GM12865 (cell line): ENCODE data around the gene ST13.

Experiments used
- DNase-seq: peaks from one replicate; pipeline ENCODE4 v3.0.0; 2010; ENCODE audit warnings: low read depth
- H3K4me3 ChIP-seq: 2 replicates; pipeline ENCODE4 v1.5.1; 2011; ENCODE audit warnings: mild to moderate bottlenecking, low read depth, low read length, control low read depth
- TF ChIP-seq, protein P1 (sequence below): IDR thresholded peaks from 2 replicates; pipeline ENCODE4 v1.5.1; 2011; ENCODE audit warnings: low read length, control low read depth, low read depth, inconsistent platforms; ENCODE audit not compliant: insufficient read depth; ENCODE audit errors: missing control alignments

Gene ST13

DNA sequence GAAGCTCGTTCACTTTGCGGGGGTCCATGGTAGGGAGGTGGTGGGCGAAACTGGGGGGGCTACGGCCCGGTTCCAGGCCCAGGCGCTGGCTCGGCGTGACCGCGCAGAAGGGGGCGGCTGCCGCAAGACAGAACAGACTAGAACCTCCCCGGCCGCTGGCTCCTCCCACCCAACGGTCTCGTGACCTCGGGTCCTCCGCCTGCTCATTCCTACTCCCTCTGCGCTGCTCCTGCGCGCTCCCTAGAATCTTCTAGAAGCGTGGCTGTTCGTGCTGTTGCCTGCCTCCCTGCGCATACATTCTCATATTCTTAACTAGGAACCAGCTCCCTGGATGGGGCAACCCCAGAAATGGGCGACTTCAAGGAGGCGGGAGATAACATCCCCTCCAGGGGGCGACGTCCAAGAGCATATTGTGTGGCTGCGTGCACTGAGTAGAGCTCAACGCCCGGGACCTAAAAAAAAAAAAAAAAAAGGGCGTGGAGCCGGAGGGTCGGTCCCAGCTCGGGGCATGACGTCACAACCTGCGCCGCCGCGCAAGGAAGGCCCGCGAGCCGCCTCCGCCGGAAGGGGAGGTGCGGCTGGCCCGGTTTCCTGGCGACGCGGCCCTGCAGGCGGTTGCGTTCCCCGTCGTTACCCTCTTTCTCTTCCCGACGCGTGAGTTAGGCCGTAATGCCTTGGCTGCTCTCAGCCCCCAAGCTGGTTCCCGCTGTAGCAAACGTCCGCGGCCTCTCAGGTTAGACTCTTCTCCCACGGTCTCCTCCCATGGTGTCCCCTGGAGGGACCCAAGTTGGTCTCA, at the start of gene ST13, which contains the start of gene XPNPEP3:
Gene ST13 (minus strand): TSS at position 127 of the 796 bp plus-strand sequence. CDS start 99 bp downstream, at position 28.
Gene XPNPEP3 (plus strand): TSS at position 636 of the 796 bp plus-strand sequence. CDS start 34 bp downstream, at position 670.
- peak; percentile 97 for DNase-seq
- H3K4me3 ChIP-seq: peak within 1 kb of the TSS; percentile 86
- TF ChIP-seq, protein P1, sequence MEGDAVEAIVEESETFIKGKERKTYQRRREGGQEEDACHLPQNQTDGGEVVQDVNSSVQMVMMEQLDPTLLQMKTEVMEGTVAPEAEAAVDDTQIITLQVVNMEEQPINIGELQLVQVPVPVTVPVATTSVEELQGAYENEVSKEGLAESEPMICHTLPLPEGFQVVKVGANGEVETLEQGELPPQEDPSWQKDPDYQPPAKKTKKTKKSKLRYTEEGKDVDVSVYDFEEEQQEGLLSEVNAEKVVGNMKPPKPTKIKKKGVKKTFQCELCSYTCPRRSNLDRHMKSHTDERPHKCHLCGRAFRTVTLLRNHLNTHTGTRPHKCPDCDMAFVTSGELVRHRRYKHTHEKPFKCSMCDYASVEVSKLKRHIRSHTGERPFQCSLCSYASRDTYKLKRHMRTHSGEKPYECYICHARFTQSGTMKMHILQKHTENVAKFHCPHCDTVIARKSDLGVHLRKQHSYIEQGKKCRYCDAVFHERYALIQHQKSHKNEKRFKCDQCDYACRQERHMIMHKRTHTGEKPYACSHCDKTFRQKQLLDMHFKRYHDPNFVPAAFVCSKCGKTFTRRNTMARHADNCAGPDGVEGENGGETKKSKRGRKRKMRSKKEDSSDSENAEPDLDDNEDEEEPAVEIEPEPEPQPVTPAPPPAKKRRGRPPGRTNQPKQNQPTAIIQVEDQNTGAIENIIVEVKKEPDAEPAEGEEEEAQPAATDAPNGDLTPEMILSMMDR: peak; percentile 19

DNA sequence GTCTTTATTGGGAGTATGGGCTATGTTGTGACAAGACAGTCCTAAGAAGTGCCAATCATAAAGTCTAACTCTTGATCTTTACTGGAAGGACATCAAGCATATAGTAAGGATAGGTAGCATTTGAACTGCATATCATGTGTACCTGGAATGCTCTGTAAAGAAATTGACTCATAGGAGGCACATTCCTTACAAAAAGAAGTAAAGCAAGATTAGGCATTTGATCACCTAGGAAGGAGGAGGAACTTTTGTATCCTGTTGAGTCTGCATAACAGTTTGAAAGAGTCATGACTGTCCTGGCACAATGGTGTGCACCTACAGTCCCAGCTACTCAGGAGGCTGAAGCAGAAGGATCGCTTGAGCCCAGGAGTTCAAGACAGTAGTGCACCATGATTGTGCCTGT, 47.7 kb upstream of the ST13 start:
- no peak overlapping the region for H3K4me3 ChIP-seq
- no peak for DNase-seq
- TF ChIP-seq, protein P1: no peak

DNA sequence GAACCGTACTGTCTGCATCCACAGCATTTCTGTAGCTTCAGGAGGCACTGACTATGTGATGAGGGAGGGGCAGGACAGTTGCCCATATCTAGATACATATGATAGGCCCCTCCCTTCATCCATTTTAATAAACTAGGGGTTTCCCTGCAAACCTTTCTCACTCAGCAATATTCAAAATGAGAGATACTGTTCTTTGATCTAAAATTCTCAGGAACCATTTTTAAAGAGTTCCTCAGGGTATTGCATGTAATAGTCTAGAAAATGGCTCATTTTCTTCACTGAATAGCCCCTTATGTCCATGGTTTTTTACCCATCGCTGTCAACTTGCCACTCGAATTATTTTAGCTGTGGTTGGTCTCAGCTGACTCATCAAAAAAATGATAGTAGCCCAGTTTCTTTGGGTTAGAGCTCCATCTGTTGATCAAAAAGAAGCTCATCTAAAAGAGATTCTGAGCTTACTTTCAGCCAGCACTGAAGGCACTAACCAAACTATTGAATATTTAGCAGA, 42.5 kb upstream of the ST13 start:
- H3K4me3 ChIP-seq: no peak overlapping the region
- DNase-seq: peak; percentile 68
- TF ChIP-seq, protein P1: peak; percentile 43

GRCh38 chr22:40894417-40894816, 38.0 kb upstream of the ST13 start:
- H3K4me3 ChIP-seq: no peak overlapping the region
- TF ChIP-seq, protein P1: no peak
- no peak for DNase-seq

- no peak for DNase-seq
- TF ChIP-seq, protein P1: no peak
- no peak overlapping the region for H3K4me3 ChIP-seq
These were observed 34.4 kb upstream of the ST13 start for GRCh38 chr22:40890881-40891280.

GRCh38 chr22:40889116-40889515, 32.7 kb upstream of the ST13 start:
- H3K4me3 ChIP-seq: no peak overlapping the region
- TF ChIP-seq, protein P1: no peak
- DNase-seq: no peak
